Measurements from ENCODE around the gene JPH3. TPM values are rescaled to one million over a fixed set of nuclear protein-coding genes. Genes with fewer than 3 reads are reported as not detected.

Gene JPH3
- not detected for total RNA-seq

- H3K4me1 ChIP-seq, result no peaks in the 10 kb centered on the region
- H3K36me3 ChIP-seq, result no peaks in the 10 kb centered on the region
- H3K27ac ChIP-seq, result no peak within 1 kb of the TSS
- ATAC-seq (no peak), DNase-seq (no peak)
- peaks cover 70 to 78% (median 78%) of the 10 kb centered on the region in 3 donors for H3K27me3 ChIP-seq
- no peak for TF ChIP-seq POLR2A (IDR thresholded peaks at IDR 0.05)
- H3K4me3 ChIP-seq, result no peak within 1 kb of the TSS
- intact Hi-C loops (cut with DNase I; ENCODE audit: low total_unique reads) (no loop called here), in situ Hi-C loops (cut with MboI; ENCODE audit: low sequenced_read_pairs in 4 of 4) (no loop called here)
- H3K9me3 ChIP-seq, result no peaks in the 10 kb centered on the region
Measured at GRCh38 chr16:87602001-87602775, at the start of gene JPH3. TSS of gene JPH3 (plus strand) at chr16:87602508. CDS start at chr16:87603147, 639 bp downstream.

- intact Hi-C loops (cut with DNase I; ENCODE audit: low total_unique reads) (no loop called here), in situ Hi-C loops (cut with MboI; ENCODE audit: low sequenced_read_pairs in 4 of 4) (no loop called here)
- H3K36me3 ChIP-seq, result no peaks in the 10 kb centered on the region
- DNase-seq (no peak), ATAC-seq (no peak)
- no peak for TF ChIP-seq POLR2A (IDR thresholded peaks at IDR 0.05)
- TF ChIP-seq CTCF (IDR thresholded peaks at IDR 0.05 in 4 of 5, conservative IDR thresholded peaks at IDR 0.05 in 1 of 5), result no peak
- H3K9me3 ChIP-seq, result no peaks in the 10 kb centered on the region
- H3K27me3 ChIP-seq, result peaks cover 0 to 12% (median 0%) of the 10 kb centered on the region in 3 donors
- no peak overlapping the region for H3K4me3 ChIP-seq
- H3K4me1 ChIP-seq, result no peaks in the 10 kb centered on the region
- no peak overlapping the region for H3K27ac ChIP-seq
Measured at GRCh38 chr16:87552772-87553573, 49.3 kb upstream of the JPH3 start.

GRCh38 chr16:87554754-87555427 lies 47.4 kb upstream of the JPH3 start:
- in situ Hi-C loops (cut with MboI; ENCODE audit: low sequenced_read_pairs in 4 of 4) (no loop called here), intact Hi-C loops (cut with DNase I; ENCODE audit: low total_unique reads) (no loop called here)
- no peak overlapping the region for H3K27ac ChIP-seq

GRCh38 chr16:87555647-87556046 lies 46.7 kb upstream of the JPH3 start:
- Histone ChIP-seq H3K4me1 (no peaks in the 10 kb centered on the region), H3K36me3 (no peaks in the 10 kb centered on the region), H3K4me3 (no peak overlapping the region), H3K27ac (no peak overlapping the region), H3K27me3 (peaks cover 0 to 12% (median 10%) of the 10 kb centered on the region in 3 donors), H3K9me3 (no peaks in the 10 kb centered on the region)
- no peak for TF ChIP-seq POLR2A (IDR thresholded peaks at IDR 0.05)
- TF ChIP-seq CTCF (IDR thresholded peaks at IDR 0.05 in 4 of 5, conservative IDR thresholded peaks at IDR 0.05 in 1 of 5), result no peak
- in situ Hi-C loops (cut with MboI; ENCODE audit: low sequenced_read_pairs in 4 of 4), result no loop called here
- ATAC-seq, result no peak
- intact Hi-C loops (cut with DNase I; ENCODE audit: low total_unique reads), result no loop called here
- no peak for DNase-seq

More at GRCh38 chr16:87554754-87555427, 47.4 kb upstream of the JPH3 start:
- DNase-seq (no peak), ATAC-seq (no peak)
- Histone ChIP-seq H3K27me3 (peaks cover 0 to 12% (median 10%) of the 10 kb centered on the region in 3 donors), H3K9me3 (no peaks in the 10 kb centered on the region), H3K4me1 (no peaks in the 10 kb centered on the region), H3K4me3 (no peak overlapping the region), H3K36me3 (no peaks in the 10 kb centered on the region)
- no peak for TF ChIP-seq CTCF (IDR thresholded peaks at IDR 0.05 in 4 of 5, conservative IDR thresholded peaks at IDR 0.05 in 1 of 5)
- TF ChIP-seq POLR2A (IDR thresholded peaks at IDR 0.05), result no peak
